ENCODE measurements around the gene SMG6. TPM values are rescaled to one million over a fixed set of nuclear protein-coding genes. Genes with fewer than 3 reads are reported as not detected.

The SMG6 gene
- total and polyA plus RNA-seq, 2 of the 8 experiments (the other 6 are each of a cell fraction or from before 2014, with no cell fraction given): 18.5 to 25.2 TPM

DNA sequence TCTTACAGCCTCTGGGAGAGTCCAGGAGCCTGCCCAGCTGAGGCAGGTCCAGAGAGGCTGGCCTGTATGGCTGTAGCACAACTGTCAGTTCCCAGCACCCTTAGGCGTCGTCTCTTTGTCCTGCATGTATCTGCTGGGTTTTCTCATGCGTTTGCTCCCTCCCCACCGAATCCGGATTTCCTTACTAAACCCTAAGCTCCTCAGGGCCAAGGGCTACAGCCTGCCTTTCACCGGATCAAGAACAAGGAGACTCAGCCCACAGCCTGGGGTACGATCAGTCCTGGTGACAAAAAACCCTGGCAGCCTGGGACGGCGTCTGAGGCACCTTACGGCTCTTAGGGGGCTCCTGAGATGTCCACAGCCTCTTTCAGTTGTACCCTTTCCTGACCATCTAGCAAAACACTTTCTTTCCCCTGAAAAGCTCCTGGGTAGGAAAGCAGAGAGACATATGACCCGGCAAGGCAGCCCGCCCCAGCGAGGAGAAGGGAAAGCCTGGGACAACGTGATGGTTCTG, 236.5 kb downstream of the SMG6 start (continued):
- TF ChIP-seq GABPA (IDR thresholded peaks at IDR 0.05; ENCODE audit: borderline replicate concordance, insufficient read depth, low read length) (no peak), POLR2AphosphoS5 (IDR thresholded peaks at IDR 0.05; ENCODE audit: low read depth, low read length) (no peak), FOSL1 (IDR thresholded peaks at IDR 0.05; ENCODE audit: insufficient read depth, low read depth, low read length) (no peak), POU5F1 (IDR thresholded peaks at IDR 0.05; ENCODE audit: low read depth, low read length) (no peak), CHD7 (IDR thresholded peaks at IDR 0.05; ENCODE audit: insufficient replicate concordance, low read length) (no peak)
